GM18517 (cell line): Measurements from ENCODE around the gene STK25.
A peak's percentile ranks its signal among the peaks of the same experiment; 100 is the strongest.
"Not testable (repeated sequence)": the region's sequence is repeated elsewhere in the genome, so short reads cannot be mapped to it uniquely, and the experiment has no call there.

ENCODE experiments used
- ATAC-seq: cut with Tn5 transposase; IDR thresholded peaks from one replicate; pipeline ENCODE4 v1.9.1; 2021; ENCODE audit warnings: mild to moderate bottlenecking, moderate library complexity; ENCODE audit not compliant: unreplicated experiment

Gene STK25

GRCh38 chr2:241540401-241540770, 32.0 kb upstream of the STK25 start:
- ATAC-seq: no peak

DNA sequence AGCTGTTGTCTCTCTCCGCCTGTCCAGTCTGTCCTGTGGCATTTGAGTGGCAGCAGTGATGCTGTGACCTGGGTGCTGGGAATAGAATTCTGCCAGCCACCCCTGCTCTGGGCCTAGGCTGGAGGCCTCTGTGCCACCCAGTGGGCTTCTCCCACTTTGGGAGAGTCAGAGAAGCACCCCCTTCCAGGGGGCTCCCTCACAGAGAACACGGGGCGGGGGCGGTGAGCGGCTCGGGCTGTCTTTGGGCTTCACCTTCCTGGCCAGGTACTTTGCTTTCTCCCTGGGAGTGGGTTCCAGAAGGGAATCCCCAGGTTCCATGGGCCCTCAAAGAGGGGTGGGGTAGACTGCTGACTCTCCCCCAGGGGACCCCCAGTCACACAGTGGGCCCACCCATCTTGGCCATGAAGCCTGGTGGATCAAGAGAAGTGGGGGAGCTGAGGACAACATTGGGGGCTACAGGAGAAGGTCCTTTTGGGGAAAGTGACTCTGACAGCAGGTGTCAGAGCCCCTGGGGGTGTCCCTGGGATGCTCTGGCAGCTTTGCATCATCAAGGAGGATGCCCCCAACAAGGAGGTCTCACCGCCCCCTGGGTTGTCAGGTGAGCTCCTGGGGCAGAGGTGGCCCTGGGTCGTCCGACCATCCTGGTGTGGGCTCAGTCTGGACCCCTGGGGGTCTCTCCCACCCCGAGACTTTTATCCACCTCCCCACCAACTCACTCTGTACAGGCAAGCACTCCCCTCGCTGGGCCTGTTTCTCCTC, 31.4 kb upstream of the STK25 start:
- no peak for ATAC-seq

- no peak for ATAC-seq
These were observed 30.6 kb upstream of the STK25 start for GRCh38 chr2:241538838-241539615.

DNA sequence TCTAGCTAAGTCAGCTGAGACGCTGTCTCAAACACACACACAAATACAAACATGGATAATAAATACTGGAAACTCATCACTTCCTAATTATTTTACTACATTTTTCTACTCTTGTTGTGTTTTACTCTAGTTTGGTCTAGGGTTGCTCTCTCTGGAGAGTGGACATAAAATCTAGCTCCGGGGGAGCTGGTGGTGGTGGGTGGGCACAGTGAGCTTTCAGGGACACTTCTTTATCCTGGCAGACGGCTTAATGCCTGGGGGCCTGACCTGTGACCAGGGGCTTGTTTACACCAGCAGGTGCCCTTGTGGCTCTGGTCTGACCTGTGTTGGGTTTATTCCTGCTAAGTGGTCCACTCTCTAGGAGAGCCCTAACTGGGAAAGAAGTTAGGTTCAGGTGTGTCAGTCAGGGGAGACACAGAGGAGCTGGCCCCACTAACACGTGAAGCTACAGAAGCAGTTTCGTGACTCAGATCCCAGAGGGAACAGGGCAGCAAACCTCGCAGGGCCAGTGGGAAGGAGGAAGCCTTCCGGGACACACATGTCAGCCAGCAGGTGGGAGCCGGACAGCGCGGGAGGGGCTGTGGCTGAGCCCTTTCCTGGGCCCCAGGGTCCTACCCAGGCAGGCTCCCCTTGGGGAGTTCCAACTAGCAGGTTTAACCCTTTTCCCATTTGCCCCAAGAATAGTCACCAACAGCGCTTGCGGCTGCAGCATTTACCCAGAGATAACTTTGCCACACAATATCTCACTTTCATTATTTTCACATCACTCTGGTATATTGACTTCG, 27.7 kb upstream of the STK25 start:
- ATAC-seq: no peak

- ATAC-seq: no peak
These were observed 26.5 kb upstream of the STK25 start for GRCh38 chr2:241534701-241535375.

GRCh38 chr2:241534293-241534692, 25.9 kb upstream of the STK25 start:
- ATAC-seq: no peak

GRCh38 chr2:241532733-241533601, 24.6 kb upstream of the STK25 start:
- ATAC-seq: no peak

DNA sequence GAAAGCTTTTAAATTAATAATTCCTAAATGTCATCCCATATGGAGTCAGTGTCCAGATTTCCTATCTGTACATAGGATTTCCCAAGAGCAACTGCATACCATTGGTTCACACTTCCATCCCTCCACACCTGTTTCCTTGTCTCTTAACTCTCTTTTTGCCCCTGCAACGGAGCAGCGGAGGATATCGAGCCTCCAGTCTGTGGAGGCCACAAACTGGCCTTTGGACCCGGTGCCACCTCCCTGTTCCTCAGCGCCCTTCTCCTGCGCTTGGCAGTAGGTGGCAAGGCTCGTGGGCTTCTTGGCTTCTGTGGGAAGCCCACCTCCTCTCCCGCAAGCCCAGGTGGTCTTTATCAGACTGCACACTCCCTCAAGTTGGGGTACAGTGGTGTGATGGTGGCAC, 23.8 kb upstream of the STK25 start:
- ATAC-seq: no peak

DNA sequence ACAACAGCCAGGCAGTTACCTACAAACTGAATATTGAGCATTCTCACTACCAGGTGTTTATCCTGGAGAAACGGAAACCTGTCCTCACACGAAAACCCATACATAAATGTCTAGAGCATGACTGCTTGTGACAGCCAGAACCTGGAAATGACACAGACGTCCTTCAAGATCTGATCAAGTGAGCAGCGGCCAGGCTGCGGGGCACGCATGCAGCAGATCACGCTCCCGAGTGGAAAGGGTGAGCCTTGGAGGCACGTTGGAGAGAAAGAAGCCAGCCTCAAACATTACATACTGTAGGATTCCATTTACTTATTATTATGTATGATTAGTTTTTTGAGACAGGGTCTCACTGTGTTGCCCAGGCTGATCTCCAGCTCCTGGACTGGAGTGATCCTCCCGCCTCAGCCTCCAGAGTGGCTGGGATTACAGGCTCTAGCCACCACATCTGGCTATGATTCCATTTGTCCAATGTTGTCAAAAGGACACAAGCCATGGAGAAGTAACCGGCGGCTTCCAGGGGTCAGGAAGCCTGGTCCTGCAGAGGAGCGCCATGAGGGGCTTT, 22.9 kb upstream of the STK25 start:
- no peak for ATAC-seq

DNA sequence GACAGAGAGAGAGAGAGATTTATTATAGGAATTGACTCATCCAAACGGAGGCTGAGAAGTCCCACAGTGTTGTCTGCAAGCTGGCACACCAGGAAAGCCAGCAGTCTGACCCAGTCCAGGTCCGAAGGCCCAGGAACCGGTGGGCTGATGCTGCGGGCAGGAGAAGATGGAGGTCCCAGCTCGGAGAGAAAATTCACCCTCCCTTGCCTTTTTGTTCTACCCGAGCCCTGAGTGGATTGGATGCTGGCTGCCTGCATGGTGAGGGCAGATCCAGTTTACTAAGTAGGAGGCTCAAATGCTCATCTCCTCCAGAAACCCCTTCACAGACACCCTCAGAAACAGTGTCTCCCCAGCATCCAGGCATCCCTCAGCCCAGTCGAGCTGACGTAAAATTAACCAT, 22.2 kb upstream of the STK25 start:
- no peak for ATAC-seq

GRCh38 chr2:241525818-241526780, 17.7 kb upstream of the STK25 start:
- not testable (repeated sequence) for ATAC-seq

GRCh38 chr2:241522477-241522876, 14.1 kb upstream of the STK25 start:
- ATAC-seq: no peak

- ATAC-seq: no peak
These were observed 11.3 kb upstream of the STK25 start for GRCh38 chr2:241519669-241520068.

GRCh38 chr2:241517297-241517696, 8.9 kb upstream of the STK25 start:
- ATAC-seq: no peak

GRCh38 chr2:241516520-241516965, 8.2 kb upstream of the STK25 start:
- ATAC-seq: no peak

GRCh38 chr2:241514986-241515737, 6.8 kb upstream of the STK25 start:
- ATAC-seq: peak; percentile 73

DNA sequence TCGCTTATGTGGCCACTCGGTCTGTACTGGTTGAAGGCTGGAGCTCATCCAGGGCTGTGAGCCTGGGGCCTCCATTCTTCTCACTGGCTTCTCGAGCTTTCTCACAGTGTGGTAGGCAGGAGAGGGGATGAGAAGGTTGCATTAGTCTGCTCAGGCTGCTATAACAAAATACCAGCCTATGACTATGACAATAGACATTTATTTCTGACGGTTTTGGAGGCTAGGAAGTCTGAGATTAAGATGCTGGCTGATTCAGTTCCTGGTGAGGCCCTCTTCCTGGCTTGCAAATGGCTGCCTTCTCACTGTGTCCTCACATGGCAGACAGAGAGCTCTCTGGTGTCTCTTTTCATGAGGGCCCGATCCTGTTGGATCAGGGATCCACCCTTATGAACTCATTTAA, 6.2 kb upstream of the STK25 start:
- ATAC-seq: no peak
